ENCODE results near the gene DIPK1A. TPM values are rescaled to one million over a fixed set of nuclear protein-coding genes. Genes with fewer than 3 reads are reported as not detected.

Gene DIPK1A
- 8.7 and 9.7 TPM in 2 replicates for total RNA-seq

DNA sequence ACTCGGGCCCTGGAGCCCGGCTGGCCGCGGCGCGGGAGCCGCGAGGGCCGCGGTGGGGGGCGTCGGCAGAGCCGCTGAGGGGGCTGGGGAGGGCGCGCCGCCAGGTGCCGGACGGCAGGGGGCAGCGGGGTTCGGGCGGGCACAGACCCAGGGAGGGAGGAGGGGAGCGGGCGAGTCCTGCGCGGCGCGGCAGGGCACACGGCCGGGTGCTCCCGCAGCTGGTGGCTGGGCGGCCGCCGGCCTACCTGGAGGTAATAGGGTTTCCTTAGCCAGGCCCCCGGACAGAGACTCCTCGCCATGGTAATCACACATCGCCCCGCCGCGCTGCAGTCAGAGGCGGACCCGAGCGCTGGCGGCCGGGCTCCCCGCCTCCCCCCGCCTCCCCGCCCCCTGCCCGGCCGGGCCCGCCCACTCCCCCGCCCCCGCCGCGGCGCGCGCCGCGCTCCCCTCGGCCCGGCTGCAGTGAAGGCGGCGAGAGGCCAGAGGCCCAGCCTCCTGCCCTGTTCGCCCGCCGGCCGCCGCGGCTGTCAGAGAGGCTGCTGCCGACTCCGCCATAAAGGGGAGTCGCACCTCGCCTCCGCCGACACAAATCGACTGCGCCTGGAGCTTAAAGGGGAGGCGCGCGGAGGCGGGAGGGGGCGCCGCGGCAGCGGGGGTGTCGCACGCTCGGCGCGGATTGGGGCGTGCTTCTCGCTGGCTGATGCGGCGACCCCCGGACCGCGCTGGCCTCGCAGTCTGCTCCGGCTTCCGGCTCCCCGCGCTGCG lies at the start of gene DIPK1A:
DIPK1A (minus strand) TSS at position 332 of the 765 bp plus-strand sequence; CDS start at position 299, 33 bp downstream.
- TF ChIP-seq, protein P1, sequence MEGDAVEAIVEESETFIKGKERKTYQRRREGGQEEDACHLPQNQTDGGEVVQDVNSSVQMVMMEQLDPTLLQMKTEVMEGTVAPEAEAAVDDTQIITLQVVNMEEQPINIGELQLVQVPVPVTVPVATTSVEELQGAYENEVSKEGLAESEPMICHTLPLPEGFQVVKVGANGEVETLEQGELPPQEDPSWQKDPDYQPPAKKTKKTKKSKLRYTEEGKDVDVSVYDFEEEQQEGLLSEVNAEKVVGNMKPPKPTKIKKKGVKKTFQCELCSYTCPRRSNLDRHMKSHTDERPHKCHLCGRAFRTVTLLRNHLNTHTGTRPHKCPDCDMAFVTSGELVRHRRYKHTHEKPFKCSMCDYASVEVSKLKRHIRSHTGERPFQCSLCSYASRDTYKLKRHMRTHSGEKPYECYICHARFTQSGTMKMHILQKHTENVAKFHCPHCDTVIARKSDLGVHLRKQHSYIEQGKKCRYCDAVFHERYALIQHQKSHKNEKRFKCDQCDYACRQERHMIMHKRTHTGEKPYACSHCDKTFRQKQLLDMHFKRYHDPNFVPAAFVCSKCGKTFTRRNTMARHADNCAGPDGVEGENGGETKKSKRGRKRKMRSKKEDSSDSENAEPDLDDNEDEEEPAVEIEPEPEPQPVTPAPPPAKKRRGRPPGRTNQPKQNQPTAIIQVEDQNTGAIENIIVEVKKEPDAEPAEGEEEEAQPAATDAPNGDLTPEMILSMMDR (IDR thresholded peaks at IDR 0.05; ENCODE audit: insufficient read depth, low read length, severe bottlenecking): peak; percentile 22
- no peaks in the 10 kb centered on the region for H3K36me3 ChIP-seq (ENCODE audit: control insufficient read depth, insufficient read depth, low read length)
- FAIRE-seq: no peak

DNA sequence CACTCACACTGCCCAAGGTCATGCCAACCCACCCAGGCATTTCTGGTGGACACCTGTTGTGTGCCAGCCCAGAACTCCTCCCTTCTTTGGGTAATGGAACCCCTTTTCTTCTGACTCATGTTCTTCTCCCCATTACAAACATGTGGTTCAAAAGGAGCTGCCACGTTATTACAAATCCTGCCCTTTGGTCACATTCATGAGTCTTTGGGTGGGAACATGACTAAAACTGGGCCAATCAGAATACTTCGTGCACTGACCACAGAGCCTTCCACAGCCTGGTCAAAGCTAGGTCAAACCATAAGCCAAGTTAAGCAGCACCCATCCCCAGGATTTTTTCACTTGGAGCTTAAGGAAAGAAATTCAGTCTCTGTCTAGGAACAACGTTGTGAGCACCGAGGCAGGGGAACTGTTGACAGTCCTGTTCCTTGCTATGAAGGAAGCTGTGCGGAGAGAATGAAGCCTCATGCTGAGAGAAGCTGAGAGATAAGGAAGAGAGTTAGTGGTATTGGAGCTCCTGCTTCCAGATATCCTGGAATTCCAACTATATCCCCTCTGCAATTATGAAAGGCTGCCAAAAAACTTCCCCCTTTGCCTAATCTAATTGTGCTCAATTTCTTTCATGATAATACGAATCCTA lies 46.8 kb upstream of the DIPK1A start:
- H3K36me3 ChIP-seq (ENCODE audit: control insufficient read depth, insufficient read depth, low read length): no peaks in the 10 kb centered on the region
- DNase-seq (ENCODE audit: low read depth) (no peak), FAIRE-seq (no peak)
- H3K27me3 ChIP-seq (ENCODE audit: control insufficient read depth, insufficient read depth, low read length): no peaks in the 10 kb centered on the region
- no peak overlapping the region for H3K4me3 ChIP-seq (ENCODE audit: low read depth, low read length)
- TF ChIP-seq, protein P1 (IDR thresholded peaks at IDR 0.05; ENCODE audit: insufficient read depth, low read length, severe bottlenecking): no peak

More for the DNA sequence above, at the start of gene DIPK1A:
- DNase-seq (ENCODE audit: low read depth): peak; percentile 33
- H3K4me3 ChIP-seq (ENCODE audit: low read depth, low read length): peak within 1 kb of the TSS; percentile 72
- no peaks in the 10 kb centered on the region for H3K27me3 ChIP-seq (ENCODE audit: control insufficient read depth, insufficient read depth, low read length)

DNA sequence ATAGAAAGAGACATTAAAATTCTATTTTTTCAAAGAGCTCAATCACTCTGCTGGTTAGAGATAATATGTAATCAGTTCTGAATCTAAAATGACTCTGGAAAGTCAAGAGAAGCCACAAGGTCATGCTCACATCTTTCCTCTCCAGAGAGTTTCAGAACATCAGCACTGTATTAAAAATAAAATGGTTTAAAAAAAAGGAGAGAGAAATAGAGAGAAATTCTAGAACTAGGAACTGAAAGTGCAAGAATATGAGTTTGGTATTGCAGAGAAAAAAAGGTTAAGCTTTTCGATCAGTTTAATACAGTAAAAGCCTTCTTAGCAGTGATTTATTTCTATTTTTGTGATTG lies 44.0 kb upstream of the DIPK1A start:
- Histone ChIP-seq H3K36me3 (ENCODE audit: control insufficient read depth, insufficient read depth, low read length) (no peaks in the 10 kb centered on the region), H3K4me3 (ENCODE audit: low read depth, low read length) (no peak overlapping the region), H3K27me3 (ENCODE audit: control insufficient read depth, insufficient read depth, low read length) (peaks cover 3% of the 10 kb centered on the region)
- no peak for FAIRE-seq
- TF ChIP-seq, protein P1 (IDR thresholded peaks at IDR 0.05; ENCODE audit: insufficient read depth, low read length, severe bottlenecking): no peak
- DNase-seq (ENCODE audit: low read depth): no peak

DNA sequence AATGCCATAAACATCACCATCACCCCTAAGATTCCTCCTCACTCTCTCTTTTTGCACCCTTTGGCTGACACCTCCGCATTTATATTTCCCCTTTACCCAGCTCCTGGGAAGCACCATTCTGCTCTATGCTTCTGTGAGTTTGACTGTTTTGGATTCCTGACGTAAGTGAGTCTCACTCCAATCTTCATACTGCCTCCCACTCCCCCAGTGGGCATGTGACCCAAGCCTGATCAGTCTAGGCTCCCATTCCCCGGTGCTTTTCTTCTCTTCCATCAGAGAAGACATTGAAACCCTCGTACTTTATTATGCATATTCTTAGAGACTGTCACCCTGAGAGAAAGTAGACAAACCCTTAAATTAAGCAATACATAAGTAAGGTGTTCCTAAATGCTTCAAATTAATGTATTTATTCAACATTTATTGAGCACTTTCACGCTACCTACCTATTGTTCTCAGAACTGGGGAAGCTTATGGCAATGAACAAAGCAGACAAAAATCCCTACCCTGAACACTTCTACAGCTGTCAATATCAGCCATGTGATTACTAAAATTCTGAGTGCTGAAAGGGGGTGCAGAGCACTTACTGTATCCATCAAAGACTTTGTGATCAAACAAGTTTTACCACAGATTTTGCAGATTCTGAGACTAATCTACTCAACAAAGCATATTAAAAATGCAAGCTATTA lies 43.4 kb upstream of the DIPK1A start:
- DNase-seq (ENCODE audit: low read depth): no peak
- TF ChIP-seq, protein P1 (IDR thresholded peaks at IDR 0.05; ENCODE audit: insufficient read depth, low read length, severe bottlenecking): no peak
- no peak for FAIRE-seq
- peaks cover 3% of the 10 kb centered on the region for H3K27me3 ChIP-seq (ENCODE audit: control insufficient read depth, insufficient read depth, low read length)
- no peak overlapping the region for H3K4me3 ChIP-seq (ENCODE audit: low read depth, low read length)
- H3K36me3 ChIP-seq (ENCODE audit: control insufficient read depth, insufficient read depth, low read length): no peaks in the 10 kb centered on the region

DNA sequence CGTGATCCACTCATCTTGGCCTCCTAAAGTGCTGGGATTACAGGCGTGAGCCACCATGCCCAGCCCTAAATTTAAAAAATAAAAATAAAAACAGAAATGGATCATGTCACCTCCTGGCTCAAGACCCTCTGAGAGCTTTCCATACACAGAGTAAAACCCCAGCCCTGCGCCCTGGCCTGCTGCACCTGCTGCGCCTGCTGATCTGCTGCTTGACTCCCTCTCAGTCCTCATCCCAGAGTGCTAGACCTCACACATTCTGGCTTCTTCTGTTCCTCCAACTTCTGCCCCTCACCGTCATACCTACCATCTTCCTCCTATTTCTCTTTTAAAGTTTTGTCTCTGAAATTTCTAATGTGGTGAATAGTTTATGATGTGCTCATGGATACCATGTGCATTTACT lies 42.7 kb upstream of the DIPK1A start:
- DNase-seq (ENCODE audit: low read depth) (no peak), FAIRE-seq (no peak)
- Histone ChIP-seq H3K4me3 (ENCODE audit: low read depth, low read length) (no peak overlapping the region), H3K27me3 (ENCODE audit: control insufficient read depth, insufficient read depth, low read length) (peaks cover 3% of the 10 kb centered on the region), H3K36me3 (ENCODE audit: control insufficient read depth, insufficient read depth, low read length) (no peaks in the 10 kb centered on the region)
- TF ChIP-seq, protein P1 (IDR thresholded peaks at IDR 0.05; ENCODE audit: insufficient read depth, low read length, severe bottlenecking): no peak
